OCI-LY7 (cell line): ENCODE results near the gene IGF1R. TPM values are rescaled to one million over a fixed set of nuclear protein-coding genes. Genes with fewer than 3 reads are reported as not detected.

Experiments
- BruUV-seq: library from RNA; stranded (reverse); fragments of 400-500 nt; replicated peaks from 2 replicates; lab custom pipeline; 2021; lab: Mats Ljungman, UMichigan
- CTCF ChIA-PET: fragments of 300-600 bp; sonication (Branson Sonifier 250); formaldehyde crosslinking; loops from one replicate; lab custom pipeline; 2022; ENCODE audit warnings: antibody characterized with exemption; ENCODE audit not compliant: unreplicated experiment; lab: Charles Lee
- POLR2A ChIA-PET: fragments of 300-600 bp; sonication (Branson Sonifier 250); formaldehyde crosslinking; loops from one replicate; lab custom pipeline; 2022; ENCODE audit warnings: antibody characterized with exemption; lab: Charles Lee
- DNase-seq: peaks from one replicate; pipeline ENCODE4 v3.0.0-alpha.2; 2015; ENCODE audit warnings: low spot score
- H2AFZ ChIP-seq: fragments of 200-600 bp; sonication (generic), shearing (Covaris generic); 2 replicates; pipeline ENCODE4 v1.6.1; 2014; ENCODE audit warnings: mild to moderate bottlenecking, antibody characterized with exemption, low read length, moderate library complexity
- H3K27ac ChIP-seq: fragments of 200-600 bp; sonication (generic); 2 replicates; pipeline ENCODE4 v1.5.1; 2014; ENCODE audit warnings: mixed run types, low read depth, mild to moderate bottlenecking, moderate library complexity, low read length, inconsistent platforms; ENCODE audit not compliant: poor library complexity, severe bottlenecking
- H3K36me3 ChIP-seq: fragments of 200-600 bp; sonication (generic); 2 replicates; pipeline ENCODE4 v1.6.1; 2014; ENCODE audit warnings: mild to moderate bottlenecking, antibody characterized with exemption, low read length, moderate library complexity, mixed read lengths; ENCODE audit not compliant: insufficient read depth
- H3K4me1 ChIP-seq: fragments of 200-600 bp; sonication (generic); 2 replicates; pipeline ENCODE4 v1.5.1; 2014; ENCODE audit warnings: mild to moderate bottlenecking, low read length; ENCODE audit not compliant: insufficient read depth, poor library complexity, severe bottlenecking
- H3K4me2 ChIP-seq: fragments of 200-600 bp; sonication (generic); 2 replicates; pipeline ENCODE4 v1.6.1; 2014; ENCODE audit warnings: mild to moderate bottlenecking, low read length
- H3K4me3 ChIP-seq: fragments of 200-600 bp; sonication (generic); 2 replicates; pipeline ENCODE4 v1.5.1; 2014; ENCODE audit warnings: mild to moderate bottlenecking, low read depth, low read length; ENCODE audit not compliant: poor library complexity, severe bottlenecking
- H3K79me2 ChIP-seq: fragments of 200-600 bp; sonication (generic); 2 replicates; pipeline ENCODE4 v1.6.1; 2016; ENCODE audit warnings: low read depth, mild to moderate bottlenecking, low read length, moderate library complexity, mixed read lengths; ENCODE audit not compliant: insufficient read depth
- H3K9me2 ChIP-seq: fragments of 200-600 bp; sonication (generic); 2 replicates; pipeline ENCODE4 v1.6.1; 2016; ENCODE audit warnings: mild to moderate bottlenecking, low read length, mixed read lengths; ENCODE audit not compliant: insufficient read depth
- H3K9me3 ChIP-seq: fragments of 200-600 bp; sonication (generic); 2 replicates; pipeline ENCODE4 v1.6.1; 2014; ENCODE audit warnings: mild to moderate bottlenecking, mixed run types, low read length, mixed read lengths
- H4K20me1 ChIP-seq: fragments of 200-600 bp; sonication (generic); 2 replicates; pipeline ENCODE4 v1.6.1; 2014; ENCODE audit warnings: mild to moderate bottlenecking, antibody characterized with exemption, low read length, moderate library complexity, mixed read lengths; ENCODE audit not compliant: insufficient read depth
- CTCF ChIP-seq: fragments of 200-600 bp; sonication (generic); conservative IDR thresholded peaks from 2 replicates; pipeline ENCODE4 v1.5.1; 2014; ENCODE audit warnings: mild to moderate bottlenecking, antibody characterized with exemption, low read length, moderate library complexity, mixed read lengths
- EZH2phosphoT487 ChIP-seq: fragments of 200-600 bp; sonication (generic); IDR thresholded peaks from 2 replicates; pipeline ENCODE4 v1.6.1; 2018; ENCODE audit warnings: low read depth, borderline replicate concordance, mild to moderate bottlenecking, mixed run types, antibody characterized with exemption, low read length, moderate library complexity, mixed read lengths
- intact Hi-C: fragments of 100-400 bp; cut with micrococcal nuclease; formaldehyde crosslinking; loops from one replicate; pipeline ENCODE4 v1.10.0; 2022; ENCODE audit not compliant: unreplicated experiment
- total RNA-seq, 2 experiments: library from RNA; depleted of rRNA in 1 of 2; stranded (reverse); fragments of >200 nt in 1 of 2; shearing (Covaris generic) in 1 of 2; gene quantifications; 2 replicates each; pipeline ENCODE4 v1.2.3, GENCODE V29; 2014 to 2022

The IGF1R gene
- total RNA-seq, 2 experiments from 2014 or later = 26.5 to 29.1 TPM

GRCh38 chr15:98715890-98716443 is 67.6 kb downstream of the IGF1R start:
- H3K9me2 ChIP-seq = no peaks in the 10 kb centered on the region
- intact Hi-C loops = no loop called here
- no peak overlapping the region for H2AFZ ChIP-seq
- H3K4me1 ChIP-seq = peaks cover 16% of the 10 kb centered on the region
- no peaks in the 10 kb centered on the region for H3K36me3 ChIP-seq
- peaks cover 5% of the 10 kb centered on the region; the same call in 1 of the 2 replicates for H3K79me2 ChIP-seq
- no peak for DNase-seq
- H3K9me3 ChIP-seq = no peaks in the 10 kb centered on the region
- CTCF ChIA-PET = no interaction called here
- BruUV-seq = no TSS peak
- H3K4me2 ChIP-seq = no peak overlapping the region
- peaks cover 16% of the 10 kb centered on the region for H4K20me1 ChIP-seq
- H3K4me3 ChIP-seq = no peak overlapping the region
- no peak overlapping the region for H3K27ac ChIP-seq
- no peak for TF ChIP-seq CTCF
- no peak for TF ChIP-seq EZH2phosphoT487
- POLR2A ChIA-PET = no interaction called here

- H3K79me2 ChIP-seq = peaks cover 5% of the 10 kb centered on the region; the same call in 1 of the 2 replicates
- peaks cover 16% of the 10 kb centered on the region for H4K20me1 ChIP-seq
- no peak overlapping the region for H3K27ac ChIP-seq
- no TSS peak for BruUV-seq
- no peak for DNase-seq
- H3K4me1 ChIP-seq = peaks cover 16% of the 10 kb centered on the region
- no peak overlapping the region for H3K4me3 ChIP-seq
- POLR2A ChIA-PET = no interaction called here
- CTCF ChIA-PET = no interaction called here
- H2AFZ ChIP-seq = no peak overlapping the region
- TF ChIP-seq EZH2phosphoT487 (no peak), CTCF (no peak)
- H3K9me2 ChIP-seq = no peaks in the 10 kb centered on the region
- intact Hi-C loops = no loop called here
- H3K36me3 ChIP-seq = no peaks in the 10 kb centered on the region
- H3K9me3 ChIP-seq = no peaks in the 10 kb centered on the region
- no peak overlapping the region for H3K4me2 ChIP-seq
Observed at GRCh38 chr15:98717371-98717770, 69.0 kb downstream of the IGF1R start.

GRCh38 chr15:98717942-98718341 is 69.6 kb downstream of the IGF1R start:
- intact Hi-C loops = no loop called here

More at GRCh38 chr15:98717942-98718341, 69.6 kb downstream of the IGF1R start:
- H3K36me3 ChIP-seq = no peaks in the 10 kb centered on the region
- ChIA-PET CTCF (no interaction called here), POLR2A (no interaction called here)
- DNase-seq = no peak
- H3K9me2 ChIP-seq = no peaks in the 10 kb centered on the region
- H3K4me3 ChIP-seq = no peak overlapping the region
- no peaks in the 10 kb centered on the region for H3K9me3 ChIP-seq
- H3K79me2 ChIP-seq = peaks cover 5% of the 10 kb centered on the region; the same call in 1 of the 2 replicates
- H3K27ac ChIP-seq = no peak overlapping the region
- H3K4me2 ChIP-seq = no peak overlapping the region
- no peak for TF ChIP-seq EZH2phosphoT487
- no peak for TF ChIP-seq CTCF
- H3K4me1 ChIP-seq = peaks cover 16% of the 10 kb centered on the region
- no TSS peak for BruUV-seq
- no peak overlapping the region for H2AFZ ChIP-seq
- H4K20me1 ChIP-seq = peaks cover 16% of the 10 kb centered on the region
